Measurements from ENCODE around the gene SHMT1.
A peak's percentile ranks its signal among the peaks of the same experiment; 100 is the strongest.
"Not testable (repeated sequence)": the region's sequence is repeated elsewhere in the genome, so short reads cannot be mapped to it uniquely, and the experiment has no call there.

The SHMT1 gene

DNA sequence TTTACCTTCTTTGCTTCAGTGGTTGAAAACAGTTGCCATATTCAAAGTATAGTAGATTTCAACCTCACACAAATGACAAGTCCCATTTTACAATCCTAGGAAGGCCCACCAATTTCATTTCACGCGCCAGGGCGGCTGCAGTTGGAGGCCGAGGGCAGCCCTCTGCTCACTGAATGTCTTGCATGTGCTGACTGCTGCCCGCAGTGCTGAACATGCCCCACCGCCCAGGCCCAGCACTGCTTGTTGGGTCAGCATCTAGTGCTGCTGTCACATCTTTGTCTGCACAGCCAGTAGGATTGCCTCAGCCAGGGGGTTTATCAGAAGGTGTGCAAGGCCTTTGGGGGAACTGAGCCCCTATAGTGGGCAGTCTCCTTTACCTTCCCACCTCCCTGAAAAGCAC, 36.8 kb downstream of the SHMT1 start:
- no peak for DNase-seq (ENCODE audit: low read depth in 2 of 3, low spot score in 2 of 3)

- no peak for DNase-seq (ENCODE audit: low read depth in 2 of 3, low spot score in 2 of 3)
These were observed 37.3 kb downstream of the SHMT1 start for GRCh38 chr17:18326039-18326438.

- DNase-seq (ENCODE audit: low read depth in 2 of 3, low spot score in 2 of 3): no peak
These were observed 39.0 kb downstream of the SHMT1 start for GRCh38 chr17:18324140-18325050.

- DNase-seq (ENCODE audit: low read depth in 2 of 3, low spot score in 2 of 3): no peak
These were observed 39.7 kb downstream of the SHMT1 start for GRCh38 chr17:18323507-18324139.

DNA sequence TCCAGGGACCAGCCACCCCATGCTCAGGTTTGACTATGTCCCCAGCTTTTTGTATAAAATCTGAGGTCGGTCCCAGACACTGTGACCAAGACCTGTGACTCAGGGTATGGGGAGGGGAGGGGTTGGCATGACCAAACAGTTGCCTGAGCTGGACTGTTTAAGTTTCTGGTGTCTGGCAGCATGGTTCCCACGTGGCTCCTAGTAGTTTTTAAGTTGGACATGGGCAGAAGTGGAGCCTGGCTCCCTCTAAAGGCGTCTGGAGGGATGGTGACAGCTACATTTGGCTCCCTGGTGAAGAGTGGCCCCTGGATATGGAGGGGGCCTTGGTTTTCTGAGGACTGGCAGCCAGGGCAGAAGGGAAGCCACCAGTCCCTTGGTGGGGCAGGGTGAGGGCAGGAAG, 40.3 kb downstream of the SHMT1 start:
- DNase-seq (ENCODE audit: low read depth in 2 of 3, low spot score in 2 of 3): no peak

- DNase-seq (ENCODE audit: low read depth in 2 of 3, low spot score in 2 of 3): no peak
These were observed 40.8 kb downstream of the SHMT1 start for GRCh38 chr17:18322522-18322921.

- no peak for DNase-seq (ENCODE audit: low read depth in 2 of 3, low spot score in 2 of 3)
These were observed 42.0 kb downstream of the SHMT1 start for GRCh38 chr17:18321309-18321708.

GRCh38 chr17:18320301-18320700, 43.0 kb downstream of the SHMT1 start:
- no peak for DNase-seq (ENCODE audit: low read depth in 2 of 3, low spot score in 2 of 3)

DNA sequence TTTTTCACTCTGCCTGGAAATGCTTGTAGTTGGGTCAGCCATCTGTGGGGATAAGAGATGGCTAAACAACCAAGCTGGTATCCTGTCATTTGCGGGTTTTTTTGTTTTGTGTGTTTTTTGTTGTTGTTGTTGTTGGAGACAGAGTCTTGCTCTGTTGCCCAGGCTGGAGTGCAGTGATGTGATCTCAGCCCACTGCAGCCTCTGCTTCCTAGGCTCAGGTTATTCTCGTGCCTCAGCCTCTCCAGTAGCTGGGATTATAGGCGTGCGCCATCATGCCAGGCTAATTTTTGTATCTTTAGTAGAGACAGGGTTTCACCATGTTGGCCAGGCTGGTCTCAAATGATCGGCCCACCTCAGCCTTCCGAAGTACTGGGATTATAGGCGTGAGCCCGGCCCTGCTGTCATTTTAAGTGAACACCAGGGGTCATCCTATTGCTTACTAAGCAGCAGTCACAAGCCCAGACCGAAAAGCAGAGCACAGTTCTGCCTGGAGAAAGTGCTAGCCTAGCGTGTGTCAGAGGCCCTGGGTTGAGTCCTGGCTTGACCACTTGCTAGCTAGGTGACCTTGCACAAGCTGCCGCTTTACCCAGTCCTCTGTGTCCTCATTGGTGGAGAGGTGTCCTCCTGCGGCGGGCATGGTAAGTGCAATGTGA, 43.6 kb downstream of the SHMT1 start:
- DNase-seq (ENCODE audit: low read depth in 2 of 3, low spot score in 2 of 3): no peak

DNA sequence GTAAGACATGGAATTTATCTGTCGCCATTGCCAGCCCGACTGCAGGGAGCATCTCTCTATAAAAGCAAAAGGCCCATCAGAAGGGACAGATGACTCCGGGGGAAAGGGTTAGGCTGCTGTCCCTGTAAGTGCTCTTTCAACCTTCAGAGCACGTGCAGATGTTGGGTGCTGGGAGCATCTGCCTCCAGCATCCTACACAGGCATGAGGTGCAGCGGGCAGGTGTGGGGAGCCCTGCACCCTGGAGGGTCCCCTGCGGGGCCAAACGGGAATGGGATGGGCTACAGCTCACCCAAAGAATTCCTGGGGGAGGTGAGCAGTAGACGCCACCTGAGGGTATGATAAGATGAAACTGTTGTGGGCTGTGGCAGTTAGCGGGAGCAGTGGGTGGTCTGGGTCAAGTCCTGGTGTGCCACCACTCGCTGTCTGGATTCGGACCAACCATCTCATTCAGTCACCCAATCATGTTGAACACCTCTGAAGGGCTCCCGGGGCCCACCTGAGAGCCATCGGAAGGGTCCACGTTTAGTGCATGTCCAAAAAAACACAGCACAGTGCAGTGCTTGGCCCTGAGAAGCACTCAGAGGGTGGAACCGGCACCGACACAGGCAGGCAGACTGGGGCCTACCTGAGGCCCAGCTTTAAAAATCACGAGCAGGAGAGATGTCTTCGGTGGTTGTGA, 44.4 kb downstream of the SHMT1 start:
- DNase-seq (ENCODE audit: low read depth in 2 of 3, low spot score in 2 of 3): no peak

- no peak for DNase-seq (ENCODE audit: low read depth in 2 of 3, low spot score in 2 of 3)
These were observed 45.2 kb downstream of the SHMT1 start for GRCh38 chr17:18318117-18318516.

DNA sequence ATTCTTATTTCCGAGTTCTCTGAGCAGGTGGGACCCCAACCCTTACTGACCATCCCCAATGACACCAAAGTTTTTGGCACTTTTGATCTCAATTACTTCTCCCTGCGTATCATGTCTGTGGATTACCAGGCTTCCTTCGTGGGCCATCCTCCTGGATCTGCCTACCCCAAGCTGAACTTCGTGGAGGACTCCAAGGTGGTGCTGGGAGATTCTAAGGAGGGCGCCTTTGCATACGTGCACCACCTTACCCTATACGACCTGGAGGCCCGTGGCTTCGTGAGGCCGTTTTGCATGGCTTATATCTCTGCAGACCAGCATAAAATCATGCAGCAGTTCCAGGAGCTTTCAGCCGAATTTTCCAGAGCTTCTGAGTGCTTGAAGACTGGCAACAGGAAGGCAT, 47.4 kb downstream of the SHMT1 start:
- no peak for DNase-seq (ENCODE audit: low read depth in 2 of 3, low spot score in 2 of 3)

DNA sequence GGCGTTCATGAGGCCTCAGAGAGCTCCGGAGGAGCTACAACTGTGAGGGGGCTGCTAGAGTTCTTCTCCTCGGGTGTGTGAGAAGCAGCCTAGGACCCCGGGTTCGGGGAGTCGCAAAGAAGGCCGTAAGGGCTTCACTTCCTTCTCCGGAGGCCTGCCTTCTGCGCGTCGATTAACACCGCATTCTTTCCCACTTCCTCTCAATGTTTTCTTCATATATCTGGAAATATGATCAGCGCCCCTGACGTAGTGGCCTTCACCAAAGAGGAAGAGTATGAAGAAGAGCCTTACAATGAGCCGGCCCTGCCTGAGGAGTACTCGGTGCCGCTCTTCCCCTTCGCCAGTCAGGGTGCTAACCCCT, 47.8 kb downstream of the SHMT1 start:
- DNase-seq (ENCODE audit: low read depth in 2 of 3, low spot score in 2 of 3): no peak

DNA sequence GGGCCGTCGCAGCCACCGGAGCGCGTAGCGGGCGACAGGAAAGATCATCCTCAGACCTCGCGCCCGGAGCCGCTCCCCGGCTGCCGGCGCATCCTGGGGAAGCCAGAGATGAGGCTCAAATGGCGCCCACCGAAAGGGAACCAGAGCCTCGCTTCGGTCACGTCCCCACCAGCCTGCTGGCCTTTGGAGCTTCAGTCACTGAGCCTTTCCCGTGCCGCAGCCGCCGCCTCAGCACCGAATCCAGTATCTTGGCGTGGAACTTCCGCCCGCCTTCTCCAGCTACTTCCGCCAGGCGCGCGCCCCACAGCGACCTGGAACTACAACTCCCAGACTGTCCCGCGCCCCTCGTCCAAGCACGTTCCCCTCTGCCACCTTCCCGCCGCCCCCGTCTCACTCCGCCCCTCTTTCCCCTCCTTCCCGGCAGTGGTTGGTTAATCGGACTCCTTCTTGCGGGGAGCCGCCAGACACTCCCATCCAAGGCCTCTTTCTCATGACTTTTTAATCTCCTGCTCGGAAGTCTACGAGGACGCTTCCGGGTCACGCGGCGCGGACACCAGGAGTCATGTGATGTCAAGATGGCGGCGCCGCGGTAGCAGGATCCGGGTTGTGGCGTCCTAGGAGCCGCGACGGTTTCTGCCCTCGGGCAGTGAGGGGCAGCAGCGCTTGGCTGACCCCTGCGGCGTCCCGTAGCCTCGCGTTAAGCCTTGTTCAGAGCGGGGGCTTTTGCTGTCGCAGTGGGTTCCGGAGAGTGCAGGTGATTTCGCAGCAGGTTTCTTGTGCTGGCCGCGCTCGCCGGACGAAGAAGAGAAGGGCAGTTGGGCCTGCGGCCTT, 48.4 kb downstream of the SHMT1 start, which contains the start of the genes SMCR8 and TOP3A:
TSS of gene SMCR8 (plus strand) at position 563 of the 831 bp plus-strand sequence. CDS start 497 bp downstream, outside the sequence.
TSS of gene TOP3A (minus strand) at position 264 of the 831 bp plus-strand sequence. CDS start at position 48, 216 bp downstream.
- DNase-seq (ENCODE audit: low read depth in 2 of 3, low spot score in 2 of 3): peak; percentile 91 to 92 (median 92)

DNA sequence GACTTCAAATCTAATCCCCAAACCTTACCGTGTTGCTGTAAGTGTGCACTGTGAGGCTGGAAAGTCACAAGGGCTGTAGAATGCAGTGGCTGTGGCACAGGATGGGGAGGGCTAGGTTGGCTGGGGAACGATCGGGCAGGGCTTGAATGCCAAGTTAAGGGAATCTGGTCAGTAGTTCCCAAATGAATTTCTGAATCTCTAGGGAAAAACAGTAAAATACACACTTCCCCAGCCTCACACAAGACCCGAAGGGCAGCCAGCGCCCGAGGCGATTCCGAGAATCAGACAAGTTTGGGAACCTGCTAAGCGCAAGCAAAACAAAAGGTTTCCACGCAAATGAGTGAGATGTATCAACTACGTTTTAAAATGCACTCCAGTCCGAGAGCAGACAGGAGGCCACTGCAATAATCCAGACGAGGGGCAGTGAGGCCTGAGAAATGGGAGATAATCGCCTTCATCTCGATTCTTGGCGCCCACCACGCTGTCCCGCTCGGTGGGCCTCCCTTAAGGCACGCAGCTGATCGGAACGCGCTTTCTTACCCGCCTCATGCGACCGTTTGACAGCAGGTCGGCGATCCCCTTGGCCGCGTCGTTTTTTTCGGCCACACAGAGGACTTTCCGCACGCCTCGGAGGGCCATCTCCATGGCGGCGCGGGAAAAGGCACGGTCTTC, 49.2 kb downstream of the SHMT1 start:
- DNase-seq (ENCODE audit: low read depth in 2 of 3, low spot score in 2 of 3): peak in 1 of 3 experiments; percentile 16

DNA sequence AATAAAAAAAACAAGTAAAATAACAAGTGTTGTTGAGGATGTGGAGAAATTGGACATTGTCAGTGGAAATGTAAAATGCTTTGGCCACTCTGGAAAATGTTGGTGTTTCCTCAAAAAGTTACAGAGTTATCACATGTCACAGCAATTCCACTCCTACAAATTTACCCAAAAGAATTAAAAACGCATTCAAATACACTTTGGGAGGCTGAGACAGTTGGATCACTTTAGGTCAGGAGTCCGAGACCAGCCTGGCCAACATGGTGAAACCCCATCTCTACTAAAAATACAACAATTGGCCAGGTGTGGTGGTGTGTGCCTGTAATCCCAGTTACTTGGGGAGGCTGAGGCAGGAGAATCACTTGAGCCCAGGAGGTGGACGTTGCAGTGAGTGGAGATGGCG, 54.1 kb downstream of the SHMT1 start:
- no peak for DNase-seq (ENCODE audit: low read depth in 2 of 3, low spot score in 2 of 3)

- not testable (repeated sequence) for DNase-seq (ENCODE audit: low read depth in 2 of 3, low spot score in 2 of 3)
These were observed 60.1 kb downstream of the SHMT1 start for GRCh38 chr17:18303206-18303605.

DNA sequence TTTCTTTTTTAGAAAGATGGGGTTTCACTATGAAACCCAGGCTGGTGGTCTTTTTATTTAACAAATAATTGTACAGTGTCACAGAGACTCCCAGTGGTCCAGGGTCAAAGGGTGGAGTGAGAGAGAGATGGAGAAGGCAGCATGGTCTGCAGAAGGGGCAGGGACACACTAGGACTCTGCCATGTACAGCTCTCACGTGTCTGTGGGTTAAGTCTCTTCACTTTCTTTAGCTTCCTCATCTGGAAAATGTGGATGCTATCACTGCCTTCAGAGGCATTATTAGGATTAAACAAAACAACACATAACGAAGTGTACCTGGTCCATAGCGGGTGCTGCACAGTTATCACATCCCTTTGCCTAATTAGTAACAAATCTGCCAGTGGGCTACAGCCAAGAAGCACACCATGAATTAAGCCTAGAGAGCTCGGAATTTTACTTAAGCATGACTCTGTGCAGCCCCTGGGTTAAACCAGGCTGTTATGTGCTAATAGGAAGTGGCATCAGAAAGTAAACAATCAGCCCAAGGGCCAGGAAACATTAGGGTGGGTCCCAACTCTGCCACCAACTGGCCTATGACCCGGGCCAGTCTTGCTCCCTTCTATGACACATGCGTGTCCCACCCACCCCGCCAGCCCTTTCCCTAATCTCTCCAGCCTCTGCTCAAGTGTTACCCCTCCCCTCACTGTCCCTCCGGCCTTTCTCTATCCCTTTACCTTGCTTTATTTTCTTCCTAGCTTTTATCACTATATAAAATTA, 62.4 kb downstream of the SHMT1 start:
- DNase-seq (ENCODE audit: low read depth in 2 of 3, low spot score in 2 of 3): no peak

DNA sequence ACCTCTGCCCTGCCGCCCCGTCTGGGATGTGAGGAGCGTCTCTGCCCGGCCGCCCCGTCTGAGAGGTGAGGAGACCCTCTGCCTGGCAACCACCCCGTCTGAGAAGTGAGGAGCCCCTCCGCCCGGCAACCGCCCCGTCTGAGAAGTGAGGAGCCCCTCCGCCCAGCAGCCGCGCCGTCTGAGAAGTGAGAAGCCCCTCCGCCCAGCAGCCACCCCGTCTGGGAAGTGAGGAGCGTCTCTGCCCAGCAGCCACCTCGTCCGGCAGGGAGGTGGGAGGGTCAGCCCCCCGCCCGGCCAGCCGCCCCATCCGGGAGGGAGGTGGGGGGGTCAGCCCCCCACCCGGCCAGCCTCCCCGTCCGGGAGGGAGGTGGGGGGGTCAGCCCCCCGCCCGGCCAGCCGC, 65.3 kb downstream of the SHMT1 start:
- DNase-seq (ENCODE audit: low read depth in 2 of 3, low spot score in 2 of 3): not testable (repeated sequence)
